A549 (cell line): ENCODE results near the gene ARSK. TPM values are rescaled to one million over a fixed set of nuclear protein-coding genes. Genes with fewer than 3 reads are reported as not detected.

Source experiments
- ATAC-seq, 2 experiments: fragments of 200-7000 bp in 1 of 2; fragments of >200 bp in 1 of 2; cut with Nextera tagmentation in 1 of 2; cut with Tn5 transposase in 1 of 2; 3 replicates each; pipeline versions ENCODE4 v1.8.0 to v1.9.1; 2018 to 2020; ENCODE audit warnings: mild to moderate bottlenecking in 1 of 2, moderate library complexity in 1 of 2
- CTCF ChIA-PET: fragments of 300-600 bp; sonication (Branson Sonifier 250); formaldehyde crosslinking; extraction: SDS; loops from one replicate; lab custom pipeline; 2021; ENCODE audit warnings: antibody characterized with exemption, inconsistent platforms; lab: Yijun Ruan, JAX
- POLR2A ChIA-PET: fragments of 350-600 bp; formaldehyde crosslinking; extraction: SDS; loops from one replicate; lab custom pipeline; 2021; ENCODE audit warnings: antibody characterized with exemption, inconsistent platforms; lab: Yijun Ruan, JAX
- DNase-seq, 2 experiments: peaks; one replicate each; pipeline versions ENCODE4 v3.0.0 to v3.0.0-alpha.2; 2011 to 2016; ENCODE audit warnings: low read depth in 1 of 2, low spot score in 1 of 2
- FAIRE-seq: peaks from 2 replicates; lab custom pipeline; 2011; peaks lifted over from hg19 to GRCh38; lab: Jason Lieb, UNC
- H3K27ac ChIP-seq, 2 experiments: fragments of >200 bp; sonication (Bioruptor Twin); formaldehyde crosslinking; 3 replicates each; pipeline ENCODE4 v1.5.1; 2016 to 2017
- H3K4me1 ChIP-seq: fragments of >200 bp; sonication (Bioruptor Twin); formaldehyde crosslinking; 3 replicates; pipeline ENCODE4 v1.6.1; 2016
- H3K4me2 ChIP-seq: fragments of >200 bp; sonication (Bioruptor Twin); formaldehyde crosslinking; 3 replicates; pipeline ENCODE4 v1.6.1; 2016
- H3K4me3 ChIP-seq: fragments of >200 bp; sonication (Bioruptor Twin); formaldehyde crosslinking; 3 replicates; pipeline ENCODE4 v1.5.1; 2016
- H3K9me3 ChIP-seq: fragments of >200 bp; sonication (Bioruptor Twin); formaldehyde crosslinking; 3 replicates; pipeline ENCODE4 v1.6.1; 2016
- ATOH8 ChIP-seq: fragments of 250-450 bp; sonication (Bioruptor Pico); IDR thresholded peaks from 2 replicates; pipeline ENCODE4 v1.5.0; 2020; ENCODE audit warnings: low read depth, mild to moderate bottlenecking, moderate library complexity
- CBX2 ChIP-seq: fragments of 200-600 bp; sonication (generic); IDR thresholded peaks from 2 replicates; pipeline ENCODE4 v1.6.1; 2016; ENCODE audit warnings: low read depth, mild to moderate bottlenecking, borderline replicate concordance
- CBX8 ChIP-seq: fragments of 200-600 bp; sonication (generic); IDR thresholded peaks from 2 replicates; pipeline ENCODE4 v1.6.1; 2016
- CEBPB ChIP-seq, 2 experiments: fragments of >200 bp in 1 of 2; sonication (Bioruptor Twin) in 1 of 2; formaldehyde crosslinking in 1 of 2; IDR thresholded peaks; 2 replicates each; pipeline ENCODE4 v1.6.1; 2012 to 2016
- CHD4 ChIP-seq: fragments of 200-600 bp; sonication (generic); IDR thresholded peaks from 2 replicates; pipeline ENCODE4 v1.6.1; 2016; ENCODE audit warnings: antibody characterized with exemption, mild to moderate bottlenecking, borderline replicate concordance
- EHMT2 ChIP-seq: fragments of 200-600 bp; sonication (generic); IDR thresholded peaks from 2 replicates; pipeline ENCODE4 v1.6.1; 2016; ENCODE audit warnings: antibody characterized with exemption, low read depth, mild to moderate bottlenecking, moderate library complexity
- ESRRA ChIP-seq: fragments of 150-350 bp; IDR thresholded peaks from 2 replicates; pipeline ENCODE4 v1.6.1; 2014; ENCODE audit warnings: mild to moderate bottlenecking, low read length, borderline replicate concordance
- FOXS1 ChIP-seq: fragments of 250-450 bp; sonication (Bioruptor Pico); IDR thresholded peaks from 2 replicates; pipeline ENCODE4 v1.5.0; 2020; ENCODE audit warnings: mild to moderate bottlenecking, moderate library complexity
- GATA3 ChIP-seq: IDR thresholded peaks from 2 replicates; pipeline ENCODE4 v1.6.1; 2012; ENCODE audit warnings: borderline replicate concordance
- HDAC2 ChIP-seq: fragments of 200-600 bp; sonication (generic); IDR thresholded peaks from 2 replicates; pipeline ENCODE4 v1.6.1; 2016
- HEYL ChIP-seq: fragments of 250-450 bp; sonication (Bioruptor Pico); IDR thresholded peaks from 2 replicates; pipeline ENCODE4 v1.8.0; 2021; ENCODE audit warnings: mild to moderate bottlenecking, moderate library complexity
- HOXA7 ChIP-seq: fragments of 250-450 bp; sonication (Bioruptor Pico); IDR thresholded peaks from 2 replicates; pipeline ENCODE4 v1.5.0; 2020; ENCODE audit warnings: mild to moderate bottlenecking, moderate library complexity
- JUN ChIP-seq, 2 experiments: fragments of >200 bp; sonication (Bioruptor Twin); formaldehyde crosslinking; IDR thresholded peaks; 2 replicates in 1 of 2; 3 replicates in 1 of 2; pipeline ENCODE4 v1.6.1; 2016 to 2017
- JUNB ChIP-seq: fragments of >200 bp; sonication (Bioruptor Twin); formaldehyde crosslinking; IDR thresholded peaks from 2 replicates; pipeline ENCODE4 v1.6.1; 2016
- MAZ ChIP-seq: fragments of 150-350 bp; IDR thresholded peaks from 2 replicates; pipeline ENCODE4 v1.6.1; 2014; ENCODE audit warnings: antibody characterized with exemption, low read depth, low read length, borderline replicate concordance
- MYC ChIP-seq: IDR thresholded peaks from 2 replicates; pipeline ENCODE4 v1.6.1; 2012; ENCODE audit warnings: mild to moderate bottlenecking, inconsistent platforms, low read length, improper control_type of control experiment, borderline replicate concordance
- NPAS2 ChIP-seq: fragments of 250-450 bp; sonication (Bioruptor Pico); IDR thresholded peaks from 2 replicates; pipeline ENCODE4 v1.8.0; 2022; ENCODE audit warnings: mild to moderate bottlenecking, moderate library complexity, borderline replicate concordance
- PHF8 ChIP-seq: fragments of 200-600 bp; sonication (generic); IDR thresholded peaks from 2 replicates; pipeline ENCODE4 v1.6.1; 2016; ENCODE audit warnings: low read depth, mild to moderate bottlenecking, antibody characterized with exemption, moderate library complexity, borderline replicate concordance
- POLR2A ChIP-seq: IDR thresholded peaks from 2 replicates; pipeline ENCODE4 v1.6.1; 2012; ENCODE audit warnings: mild to moderate bottlenecking, low read length
- POLR2AphosphoS2 ChIP-seq: conservative IDR thresholded peaks from 2 replicates; pipeline ENCODE4 v1.6.1; 2012; ENCODE audit warnings: low read length, improper control_type of control experiment, inconsistent platforms
- RCOR1 ChIP-seq: fragments of 150-350 bp; IDR thresholded peaks from 2 replicates; pipeline ENCODE4 v1.6.1; 2014; ENCODE audit warnings: antibody characterized with exemption, low read length, low read depth
- RFX5 ChIP-seq: fragments of 450-650 bp; IDR thresholded peaks from 2 replicates; pipeline ENCODE4 v1.7.1; 2014; ENCODE audit warnings: antibody characterized with exemption, mild to moderate bottlenecking, moderate library complexity
- RNF2 ChIP-seq: fragments of 200-600 bp; sonication (generic); IDR thresholded peaks from 2 replicates; pipeline ENCODE4 v1.6.1; 2016; ENCODE audit warnings: low read depth, mild to moderate bottlenecking, antibody characterized with exemption, moderate library complexity, borderline replicate concordance
- SMC3 ChIP-seq: fragments of >200 bp; sonication (Bioruptor Twin); formaldehyde crosslinking; IDR thresholded peaks from 3 replicates; pipeline ENCODE4 v1.6.1; 2018; ENCODE audit warnings: inconsistent platforms
- TP53 ChIP-seq: fragments of 250-450 bp; sonication (Bioruptor Pico); IDR thresholded peaks from 2 replicates; pipeline ENCODE4 v1.5.0; 2021; ENCODE audit warnings: mild to moderate bottlenecking, moderate library complexity
- ZC3H11A ChIP-seq: fragments of 450-650 bp; IDR thresholded peaks from 2 replicates; pipeline ENCODE4 v1.6.1; 2014; ENCODE audit warnings: antibody characterized with exemption, mild to moderate bottlenecking
- ZFP36 ChIP-seq: fragments of 450-650 bp; IDR thresholded peaks from 2 replicates; pipeline ENCODE4 v1.6.1; 2014; ENCODE audit warnings: borderline replicate concordance; ENCODE audit not compliant: partially characterized antibody
- ZNF302 ChIP-seq: fragments of 250-450 bp; sonication (Bioruptor Pico); IDR thresholded peaks from 2 replicates; pipeline ENCODE4 v1.9.0; 2021; ENCODE audit warnings: inconsistent platforms, mild to moderate bottlenecking, moderate library complexity
- WGBS: methylation state at CpG from one replicate; pipeline ENCODE4 v1.1.6; 2017; ENCODE audit errors: missing lambda C conversion rate; 5-methylcytosine and 5-hydroxymethylcytosine counted together
- polyA plus RNA-seq, 4 experiments: library from polyadenylated mRNA; depleted of rRNA in 3 of 4; stranded (reverse); fragments of >200 nt; fragmentation: RNase III in 1 of 4; extraction: RNeasy Plus Mini Kit Qiagen cat#74134 plus additional on column Dnase treatment in 1 of 4; gene quantifications; 2 replicates in 3 of 4; 3 replicates in 1 of 4; pipeline ENCODE4 v1.2.3, GENCODE V29; 2011 to 2017
- TF ChIP-seq, protein P1 (sequence below): fragments of >200 bp; sonication (Bioruptor Twin); formaldehyde crosslinking; IDR thresholded peaks from 3 replicates; pipeline ENCODE4 v1.6.1; 2016
- TF ChIP-seq, protein P2 (sequence below): IDR thresholded peaks from 2 replicates; pipeline ENCODE4 v1.6.1; 2012

ARSK gene
- polyA plus RNA-seq, 2 of the 4 experiments (the other 2 are of a cell fraction), result 7.0 to 14.0 TPM

- DNase-seq (no peak), FAIRE-seq (no peak), ATAC-seq (no peak)
- 93% methylated on average over 1 of the region's 1 CpG for WGBS
- POLR2A ChIA-PET, result no interaction called here
- H3K9me3 ChIP-seq, result no peaks in the 10 kb centered on the region
- CTCF ChIA-PET, result no interaction called here
- TF ChIP-seq FOXS1 (CRISPR knock-in tag) (no peak), ZNF302 (no peak)
- TF ChIP-seq, all 56 proteins: peak for 0
- H3K27ac ChIP-seq, result no peak overlapping the region
- no peak overlapping the region for H3K4me3 ChIP-seq
- H3K4me1 ChIP-seq, result no peaks in the 10 kb centered on the region
- no peak overlapping the region for H3K4me2 ChIP-seq
These were observed 44.4 kb downstream of the ARSK start for GRCh38 chr5:95599252-95599651.

DNA sequence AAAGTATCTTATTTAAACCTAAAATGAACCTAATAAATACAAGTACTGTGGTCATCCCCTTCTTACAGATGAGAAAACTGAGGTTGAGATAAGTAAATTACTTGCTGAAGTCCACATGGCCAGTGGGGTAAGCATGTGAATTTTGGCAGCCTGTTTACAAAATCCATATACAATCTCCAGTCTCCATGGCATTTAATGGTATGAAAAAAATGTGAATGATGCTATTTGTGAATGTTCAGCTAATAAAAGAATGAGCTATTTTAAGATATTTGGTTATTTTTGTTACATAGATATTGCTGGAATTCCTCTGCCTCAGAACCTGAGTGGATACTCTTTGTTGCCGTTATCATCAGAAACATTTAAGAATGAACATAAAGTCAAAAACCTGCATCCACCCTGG lies 45.7 kb downstream of the ARSK start:
- no peak overlapping the region for H3K4me3 ChIP-seq
- FAIRE-seq (no peak), ATAC-seq (no peak), DNase-seq (no peak)
- TF ChIP-seq RNF2, result no peak
- TF ChIP-seq RCOR1, result no peak
- no peak for TF ChIP-seq JUN (IDR thresholded peaks at IDR 0.05)
- no peak for TF ChIP-seq ATOH8 (CRISPR knock-in tag)
- no peak for TF ChIP-seq EHMT2
- TF ChIP-seq CBX2, result no peak
- TF ChIP-seq TP53 (CRISPR knock-in tag), result no peak
- no peak for TF ChIP-seq HDAC2
- no peak for TF ChIP-seq ESRRA
- TF ChIP-seq RFX5, result no peak
- TF ChIP-seq HEYL (CRISPR knock-in tag), result no peak
- H3K27ac ChIP-seq, result no peak overlapping the region
- ChIA-PET POLR2A (no interaction called here), CTCF (interaction anchor here (0.5 kb wide), 1 partner anchor 1247 kb away, joined by 3 read pairs; no protein-coding TSS in a partner anchor)
- H3K4me1 ChIP-seq, result no peaks in the 10 kb centered on the region
- 84% methylated on average over 1 of the region's 1 CpG for WGBS
- H3K9me3 ChIP-seq, result no peaks in the 10 kb centered on the region
- no peak overlapping the region for H3K4me2 ChIP-seq

GRCh38 chr5:95605786-95606185 lies 50.9 kb downstream of the ARSK start:
- DNase-seq (no peak), FAIRE-seq (no peak)
- Histone ChIP-seq H3K27ac (no peak overlapping the region), H3K4me2 (no peak overlapping the region), H3K4me3 (no peak overlapping the region)
- WGBS, result 93% methylated on average over 5 of the region's 5 CpGs
- TF ChIP-seq PHF8 (no peak), CBX8 (no peak), CHD4 (no peak), ZC3H11A (no peak), RNF2 (no peak), SMC3 (no peak), ZNF302 (no peak)
- TF ChIP-seq, all 56 proteins: peak for 0
- Histone ChIP-seq H3K9me3 (no peaks in the 10 kb centered on the region), H3K4me1 (no peaks in the 10 kb centered on the region)
- no peak for ATAC-seq
- CTCF ChIA-PET, result no interaction called here
- POLR2A ChIA-PET, result no interaction called here

GRCh38 chr5:95606419-95606818 lies 51.5 kb downstream of the ARSK start:
- Histone ChIP-seq H3K27ac (no peak overlapping the region), H3K4me1 (no peaks in the 10 kb centered on the region), H3K9me3 (no peaks in the 10 kb centered on the region), H3K4me2 (no peak overlapping the region), H3K4me3 (no peak overlapping the region)
- WGBS, result 90% methylated on average over 1 of the region's 1 CpG
- ATAC-seq, result no peak
- no peak for DNase-seq
- ChIA-PET POLR2A (no interaction called here), CTCF (no interaction called here)
- no peak for FAIRE-seq
- TF ChIP-seq CEBPB (IDR thresholded peaks at IDR 0.05) (no peak), MYC (no peak), ATOH8 (CRISPR knock-in tag) (no peak), ZFP36 (no peak), HOXA7 (CRISPR knock-in tag) (no peak), POLR2A (no peak), GATA3 (no peak), POLR2AphosphoS2 (no peak), NPAS2 (CRISPR knock-in tag) (no peak), JUNB (no peak), ESRRA (no peak), MAZ (no peak), EHMT2 (no peak)
- TF ChIP-seq, protein P1, sequence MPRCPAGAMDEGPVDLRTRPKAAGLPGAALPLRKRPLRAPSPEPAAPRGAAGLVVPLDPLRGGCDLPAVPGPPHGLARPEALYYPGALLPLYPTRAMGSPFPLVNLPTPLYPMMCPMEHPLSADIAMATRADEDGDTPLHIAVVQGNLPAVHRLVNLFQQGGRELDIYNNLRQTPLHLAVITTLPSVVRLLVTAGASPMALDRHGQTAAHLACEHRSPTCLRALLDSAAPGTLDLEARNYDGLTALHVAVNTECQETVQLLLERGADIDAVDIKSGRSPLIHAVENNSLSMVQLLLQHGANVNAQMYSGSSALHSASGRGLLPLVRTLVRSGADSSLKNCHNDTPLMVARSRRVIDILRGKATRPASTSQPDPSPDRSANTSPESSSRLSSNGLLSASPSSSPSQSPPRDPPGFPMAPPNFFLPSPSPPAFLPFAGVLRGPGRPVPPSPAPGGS, result no peak
- TF ChIP-seq, protein P2, sequence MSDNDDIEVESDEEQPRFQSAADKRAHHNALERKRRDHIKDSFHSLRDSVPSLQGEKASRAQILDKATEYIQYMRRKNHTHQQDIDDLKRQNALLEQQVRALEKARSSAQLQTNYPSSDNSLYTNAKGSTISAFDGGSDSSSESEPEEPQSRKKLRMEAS, result no peak
